GM21737 (cell line): ENCODE measurements around the gene ATP6V0E1.
"Not testable (repeated sequence)": the region's sequence is repeated elsewhere in the genome, so short reads cannot be mapped to it uniquely, and the experiment has no call there.

ENCODE experiments used
- ATAC-seq: cut with Tn5 transposase; IDR thresholded peaks from one replicate; pipeline ENCODE4 v1.9.1; 2021; ENCODE audit warnings: mild to moderate bottlenecking, moderate library complexity; ENCODE audit not compliant: unreplicated experiment

Gene ATP6V0E1

DNA sequence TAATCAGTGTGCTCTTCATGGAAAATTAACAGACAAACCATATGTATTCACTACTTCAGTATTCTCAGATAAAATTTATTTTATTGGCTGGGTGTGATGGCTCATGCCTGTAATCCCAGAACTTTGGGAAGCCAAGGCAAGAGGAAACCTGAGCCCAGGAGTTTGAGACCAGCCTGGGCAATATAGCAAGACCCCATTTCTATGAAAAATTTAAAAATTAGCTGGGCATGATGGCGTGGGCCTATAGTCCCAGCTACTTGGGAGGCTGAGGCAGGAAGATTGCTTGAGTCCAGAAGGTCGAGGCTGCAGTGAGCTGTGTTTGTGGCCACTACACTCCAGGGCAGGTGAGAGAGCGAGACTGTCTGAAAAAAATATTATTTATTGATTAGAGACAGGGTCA, 49.2 kb downstream of the ATP6V0E1 start:
- ATAC-seq, result no peak

DNA sequence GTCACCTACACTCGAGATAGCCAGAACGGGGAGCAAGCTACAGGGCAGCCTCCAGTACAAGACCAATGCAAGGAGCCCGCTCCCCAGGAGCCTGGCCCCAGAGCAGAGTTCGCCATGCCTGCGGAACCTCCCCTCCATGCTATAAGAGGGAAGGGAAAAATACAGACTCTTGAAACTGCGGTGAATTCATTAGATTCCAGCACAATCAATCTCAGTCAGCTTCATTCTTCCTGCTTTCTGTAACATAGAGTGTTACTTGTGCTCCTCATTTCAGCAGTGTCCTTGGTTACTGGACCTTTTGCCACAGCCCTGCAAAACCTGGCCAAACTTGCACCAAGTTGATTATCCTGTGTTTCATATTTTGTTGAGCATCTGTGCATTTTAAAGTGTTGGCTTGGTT, 50.4 kb downstream of the ATP6V0E1 start:
- ATAC-seq, result no peak

- ATAC-seq, result peak; percentile 56
These were observed 52.5 kb downstream of the ATP6V0E1 start for GRCh38 chr5:173035904-173036707.

GRCh38 chr5:173039188-173039587, 55.6 kb downstream of the ATP6V0E1 start:
- ATAC-seq, result no peak

DNA sequence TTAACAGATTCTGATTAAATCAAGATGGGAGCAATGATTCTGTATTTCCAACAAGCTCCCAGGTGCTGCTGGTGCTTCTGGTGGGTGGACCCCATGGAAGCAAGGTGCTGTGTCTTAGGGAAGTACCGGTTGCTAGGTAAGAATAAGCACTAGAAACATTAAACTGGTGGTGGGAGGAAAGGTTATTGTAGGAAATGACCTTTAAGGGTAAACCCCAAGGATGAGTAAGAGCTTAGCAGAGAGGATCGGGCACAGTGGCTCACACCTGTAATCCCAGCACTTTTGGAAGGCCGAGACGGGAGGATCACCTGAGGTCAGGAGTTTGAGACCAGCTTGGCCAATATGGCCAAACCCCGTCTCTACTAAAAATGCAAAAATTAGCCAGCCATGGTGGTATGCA, 56.4 kb downstream of the ATP6V0E1 start:
- no peak for ATAC-seq

DNA sequence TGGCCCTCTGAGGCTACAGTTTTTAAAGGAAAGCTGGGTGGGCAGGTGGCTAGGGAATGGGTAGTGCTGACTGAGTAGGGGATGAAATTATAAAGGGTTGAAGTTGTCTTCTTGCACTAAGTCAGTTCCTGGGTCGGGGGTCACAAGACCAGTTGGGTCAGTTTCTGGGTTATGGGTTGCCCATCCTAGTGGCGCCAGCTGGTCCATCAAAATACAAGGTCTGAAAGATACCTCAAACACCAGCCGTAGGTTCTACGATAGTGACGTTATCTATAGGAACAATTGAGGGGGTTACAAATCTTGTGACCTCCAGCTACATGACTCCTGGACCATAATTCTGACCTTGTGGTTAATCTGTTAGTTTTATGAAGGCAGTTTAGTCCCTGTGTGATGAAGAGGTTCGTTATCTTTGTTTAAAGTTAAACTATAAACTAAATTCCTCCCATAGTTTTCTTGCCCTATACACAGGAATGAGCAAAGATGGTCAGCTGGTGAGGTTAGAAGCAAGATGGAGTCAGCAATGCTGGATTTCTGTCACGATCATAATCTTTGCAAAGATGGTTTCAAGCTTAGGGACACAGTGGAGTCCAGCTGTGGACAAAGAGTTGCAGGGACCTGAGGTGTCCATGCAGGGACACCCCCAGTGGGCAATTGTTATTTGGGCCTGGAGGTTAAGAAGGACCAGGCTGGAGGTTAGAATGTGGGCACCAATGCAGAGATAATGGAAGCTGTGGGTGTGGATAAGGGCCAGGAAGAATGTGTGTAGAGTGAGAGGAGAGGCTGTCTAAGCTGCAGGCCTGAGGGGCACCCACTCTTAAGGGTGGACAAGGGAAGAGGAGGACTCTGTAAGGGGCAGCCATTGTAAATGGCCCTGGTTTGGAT, 58.6 kb downstream of the ATP6V0E1 start:
- ATAC-seq, result no peak

GRCh38 chr5:173042763-173043107, 59.2 kb downstream of the ATP6V0E1 start:
- no peak for ATAC-seq

- ATAC-seq, result no peak
These were observed 61.9 kb downstream of the ATP6V0E1 start for GRCh38 chr5:173045474-173045873.

DNA sequence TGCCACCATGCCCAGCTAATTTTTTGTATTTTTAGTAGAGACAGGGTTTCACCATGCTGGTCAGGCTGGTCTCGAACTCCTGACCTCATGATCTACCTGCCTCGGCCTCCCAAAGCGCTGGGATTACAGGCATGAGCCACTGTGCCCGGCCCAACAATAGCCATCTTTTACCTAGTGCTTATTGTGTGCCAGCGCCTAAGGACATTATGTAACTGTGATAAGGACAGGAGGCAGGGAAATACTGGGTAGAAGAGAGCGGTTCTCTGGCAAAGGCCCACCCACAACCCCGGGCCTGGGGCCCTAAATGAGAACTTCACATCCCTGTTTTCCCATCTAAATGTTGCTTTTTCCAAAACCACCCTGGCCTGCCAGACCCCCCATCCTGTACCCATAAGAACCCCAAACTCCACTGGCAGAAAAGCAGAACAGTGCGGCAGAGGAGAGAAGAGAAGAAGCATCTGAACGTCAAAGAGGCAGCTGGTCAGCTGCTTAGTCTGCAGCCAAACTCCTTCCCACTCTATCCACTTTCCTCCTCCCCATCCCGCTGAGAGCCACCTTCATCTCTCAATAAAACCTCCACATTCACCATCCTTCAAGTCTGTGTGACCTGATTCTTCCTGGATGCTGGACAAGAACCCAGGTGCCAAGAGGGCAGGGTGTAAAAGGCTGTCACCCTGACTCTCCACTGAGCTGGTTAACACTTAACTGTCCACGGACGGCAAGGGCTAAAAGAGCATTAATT, 63.7 kb downstream of the ATP6V0E1 start:
- ATAC-seq, result not testable (repeated sequence)

DNA sequence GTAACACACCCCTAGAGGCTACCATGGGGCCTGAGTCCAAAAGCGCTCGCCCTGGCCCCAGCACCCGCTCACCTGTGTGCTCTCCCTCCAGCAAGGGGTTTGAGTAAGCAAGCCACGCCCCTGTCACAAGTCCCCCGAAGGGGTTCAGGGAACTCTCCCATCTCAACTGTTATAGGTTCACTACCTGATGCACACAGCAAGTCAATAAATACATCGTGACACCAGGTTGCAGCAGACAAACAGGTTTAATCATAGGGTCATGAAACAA, 64.2 kb downstream of the ATP6V0E1 start:
- no peak for ATAC-seq

GRCh38 chr5:173050791-173051190, 67.2 kb downstream of the ATP6V0E1 start:
- ATAC-seq, result no peak

DNA sequence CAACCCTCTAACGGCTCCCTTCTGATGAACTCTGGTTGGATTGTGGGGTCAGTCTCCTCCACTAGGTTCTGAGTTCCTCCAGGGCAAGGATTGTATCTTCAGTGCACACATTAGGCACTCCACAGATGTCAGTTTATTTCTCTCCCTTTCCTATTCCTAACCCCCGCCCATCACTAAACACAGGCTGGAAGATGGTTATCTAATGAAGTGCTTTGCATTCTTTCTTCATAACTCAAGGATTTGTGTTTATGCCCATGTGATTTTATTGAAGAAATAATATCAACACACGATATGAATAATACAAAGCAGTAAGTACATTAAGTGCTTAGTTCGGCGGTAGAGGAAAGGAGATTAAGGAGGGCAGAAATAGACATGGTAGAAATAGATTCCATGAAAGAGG, 68.2 kb downstream of the ATP6V0E1 start:
- ATAC-seq, result no peak

GRCh38 chr5:173053041-173053440, 69.5 kb downstream of the ATP6V0E1 start:
- ATAC-seq, result no peak

GRCh38 chr5:173055042-173055721, 71.6 kb downstream of the ATP6V0E1 start:
- no peak for ATAC-seq

DNA sequence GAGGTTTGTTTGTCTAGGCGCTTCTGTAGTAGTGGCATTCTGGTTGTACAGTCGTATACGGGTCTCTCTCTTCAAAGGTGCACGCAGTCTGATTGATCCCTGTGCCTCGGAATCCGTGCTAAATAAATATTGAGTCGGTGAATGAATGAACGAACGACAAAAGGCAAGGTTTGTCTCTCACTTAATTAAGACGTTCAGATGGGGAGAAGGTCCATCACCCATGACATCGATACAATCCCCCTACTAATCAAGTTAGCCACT, 72.1 kb downstream of the ATP6V0E1 start:
- peak; percentile 0 for ATAC-seq

DNA sequence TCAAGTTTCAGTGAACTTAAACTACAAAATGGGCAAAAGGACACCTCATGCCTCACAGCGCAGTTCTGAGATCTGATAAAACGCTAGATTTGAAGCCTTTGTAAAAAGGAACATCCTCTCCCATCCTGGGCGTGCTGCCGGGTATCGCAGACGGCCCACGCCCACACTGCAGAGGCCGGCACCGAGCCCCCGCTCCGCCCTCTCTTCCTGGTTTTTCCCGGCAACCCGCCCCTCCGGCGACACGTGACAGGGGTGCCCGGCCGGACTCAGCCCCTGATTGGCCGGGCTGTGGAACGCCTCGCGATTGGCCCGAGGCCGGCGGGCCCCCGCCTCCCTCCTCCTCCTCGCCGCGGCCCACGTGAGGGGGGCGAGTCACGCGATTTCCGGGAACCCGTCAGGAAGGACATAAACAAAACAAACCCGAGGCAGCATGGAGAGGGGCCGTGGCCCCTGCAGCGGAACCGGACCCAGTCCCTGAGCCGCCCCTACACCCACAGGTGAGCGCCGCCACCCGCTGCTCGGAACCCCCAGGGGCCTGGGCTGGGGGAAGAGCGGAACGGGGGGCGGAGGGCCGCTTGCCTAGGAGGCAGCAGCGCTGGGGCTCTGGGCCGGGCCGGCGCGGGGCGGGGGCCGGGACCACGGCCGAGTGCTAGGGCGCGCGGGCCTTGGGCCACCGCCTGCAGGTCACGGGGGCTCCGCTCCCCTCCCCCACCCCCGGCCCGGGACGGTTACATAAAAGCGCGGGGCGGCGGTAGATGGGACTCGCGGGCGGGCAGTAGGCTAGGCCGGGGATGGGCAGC, 72.6 kb downstream of the ATP6V0E1 start, which contains the start of gene CREBRF:
Gene CREBRF (plus strand): TSS at position 370 of the 800 bp plus-strand sequence. CDS start 24,424 bp downstream, outside the sequence.
- peak; percentile 72 for ATAC-seq

GRCh38 chr5:173056783-173057061, 73.2 kb downstream of the ATP6V0E1 start:
- peak; percentile 24 for ATAC-seq

DNA sequence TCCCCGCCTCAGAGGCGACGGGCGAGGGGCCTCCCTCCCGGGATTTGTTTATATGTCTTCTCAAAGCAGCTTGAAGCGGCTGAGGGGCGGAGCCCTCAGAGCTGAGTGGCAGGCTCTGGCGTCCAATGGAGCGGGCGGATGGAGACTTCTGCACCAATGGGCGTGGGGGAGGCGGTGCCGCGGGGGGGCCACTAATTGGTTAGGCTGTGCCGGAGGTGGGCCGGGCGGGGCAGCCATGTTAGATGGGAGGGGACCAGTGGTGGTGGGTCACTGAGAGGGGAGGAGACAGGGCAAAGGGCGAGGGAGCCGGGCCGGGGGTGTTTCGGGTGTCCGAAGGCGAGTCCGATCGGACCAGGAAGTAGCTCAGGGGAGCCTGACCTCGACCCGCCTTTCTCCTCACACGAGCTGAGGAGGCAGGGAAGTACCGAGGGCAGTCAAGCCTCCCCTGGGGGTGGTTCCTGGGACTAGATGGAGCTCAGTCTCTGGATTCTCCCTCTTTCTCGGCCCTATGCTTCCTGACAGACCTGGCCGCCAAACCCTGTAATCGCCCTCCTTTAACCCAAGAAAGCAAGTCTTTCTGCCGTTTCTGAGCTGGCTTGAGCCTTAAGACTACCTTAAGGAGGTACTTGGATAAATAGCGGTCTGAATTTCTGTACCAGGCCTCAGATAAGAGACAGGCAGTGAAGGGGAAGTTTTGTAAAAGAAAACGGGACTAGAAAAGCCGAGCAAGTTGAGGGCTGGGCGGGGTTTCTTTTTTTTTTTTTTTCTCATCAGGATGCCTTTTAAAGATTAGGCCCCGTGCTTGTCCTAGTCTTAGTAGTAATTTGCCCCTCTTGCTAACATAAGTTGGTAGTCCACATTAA, 73.7 kb downstream of the ATP6V0E1 start:
- ATAC-seq, result peak; percentile 75

- ATAC-seq, result no peak
These were observed 78.6 kb downstream of the ATP6V0E1 start for GRCh38 chr5:173062141-173062540.

DNA sequence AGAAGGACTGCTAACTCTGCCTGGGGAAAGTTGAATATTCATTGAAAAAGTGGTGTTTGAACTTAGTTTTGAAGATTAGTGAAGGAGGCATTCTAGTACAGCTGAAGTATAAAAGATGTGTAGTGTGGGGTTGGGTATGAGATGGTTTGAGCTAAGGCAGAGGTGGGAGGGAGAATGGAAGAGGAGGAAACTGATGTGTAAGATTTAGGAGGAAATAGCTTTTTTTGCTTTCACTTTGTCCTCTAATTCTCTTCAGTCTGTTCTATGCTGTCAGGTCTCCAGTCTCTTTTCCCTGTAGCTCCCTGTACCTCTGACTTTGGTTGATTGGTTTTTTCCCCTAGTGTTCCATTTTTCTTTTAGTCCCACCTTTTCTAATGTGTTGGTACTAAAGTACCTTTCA, 81.6 kb downstream of the ATP6V0E1 start:
- ATAC-seq, result no peak
